WTC11 (cell line): ENCODE results near the gene UROC1.

Experiments used
- CTCF ChIP-seq: fragments of 200-600 bp; IDR thresholded peaks from 2 replicates; pipeline ENCODE4 v1.8.0; 2022; ENCODE audit warnings: antibody characterized with exemption
- NFYB ChIP-seq: sonication (generic); formaldehyde crosslinking; conservative IDR thresholded peaks from 2 replicates; pipeline ENCODE4 v1.8.0; 2022; ENCODE audit warnings: low read depth, missing genetic modification reagents

- TF ChIP-seq CTCF: no peak
- TF ChIP-seq NFYB: no peak
These were observed 24.2 kb upstream of the UROC1 start for GRCh38 chr3:126541628-126542339.
